ENCODE data around the gene EVX1. TPM values are rescaled to one million over a fixed set of nuclear protein-coding genes. Genes with fewer than 3 reads are reported as not detected.

Gene EVX1
- total RNA-seq, 1 experiment from 2014 or later = not detected

DNA sequence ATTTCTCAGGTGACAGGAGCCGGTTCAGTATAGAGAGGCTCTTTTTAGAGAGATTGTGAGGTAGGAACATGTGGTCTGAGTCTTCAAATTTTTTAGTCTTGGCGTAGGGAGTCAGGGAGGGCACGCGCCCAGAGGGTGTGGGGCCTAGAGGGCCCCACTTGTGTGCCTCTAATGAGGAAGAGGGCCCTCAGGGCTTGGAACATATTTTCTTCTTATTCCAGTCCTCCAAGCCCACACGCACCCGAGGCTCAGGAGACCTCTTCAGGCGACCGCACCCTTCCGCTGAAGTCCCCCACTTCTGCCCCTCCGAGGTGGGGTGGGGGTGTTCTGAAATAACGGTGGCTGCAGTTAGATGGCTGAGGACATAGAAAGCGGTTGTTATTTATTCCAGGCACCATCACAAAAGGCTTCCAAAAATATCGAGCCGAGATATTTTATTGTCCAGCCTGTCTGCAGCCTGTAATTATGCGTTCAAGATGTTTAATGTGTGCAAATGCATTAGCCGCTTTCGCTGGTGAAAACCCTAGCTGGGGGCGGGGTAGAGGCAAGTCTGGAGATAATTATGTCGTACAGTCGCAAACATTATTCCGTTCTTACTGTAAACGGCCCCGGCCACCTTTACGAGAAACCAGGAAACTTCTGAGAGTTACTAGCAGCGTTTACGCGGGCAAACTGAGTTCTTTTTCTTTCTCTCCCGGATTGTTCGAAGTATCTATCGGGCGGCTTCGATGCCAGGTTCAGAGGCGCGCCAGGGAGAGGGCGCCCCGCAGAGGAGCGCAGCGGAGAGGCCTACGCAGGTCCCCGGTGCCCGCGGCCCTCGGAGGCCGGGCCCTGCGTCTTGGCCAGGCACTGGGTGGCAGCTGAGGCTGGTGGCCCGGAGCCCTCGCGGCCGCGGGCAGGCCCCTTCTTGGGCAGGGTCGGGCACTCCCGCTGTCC is 29.8 kb upstream of the EVX1 start:
- Histone ChIP-seq H3K18ac (ENCODE audit: insufficient read length, low read depth, low read length) (no peak overlapping the region), H2BK15ac (ENCODE audit: low read depth, low read length) (no peak overlapping the region), H3K4me2 (ENCODE audit: insufficient read depth, insufficient read length, low read length) (peak overlapping the region; percentile 47), H3K9ac (ENCODE audit: extremely low read depth, insufficient read length, low read length) (no peak overlapping the region), H4K8ac (replicated peaks; ENCODE audit: insufficient read length, low read depth, low read length) (no peak overlapping the region), H3K9me3 (ENCODE audit: control insufficient read depth, low read depth, low read length) (no peaks in the 10 kb centered on the region), H3K4ac (ENCODE audit: low read depth, low read length) (no peak overlapping the region), H3K56ac (ENCODE audit: insufficient read length, low read depth, low read length) (no peak overlapping the region), H3K23me2 (ENCODE audit: insufficient read length, low read depth, low read length, poor library complexity, severe bottlenecking) (peaks cover 8% of the 10 kb centered on the region), H2BK20ac (ENCODE audit: low read depth, low read length, poor library complexity, severe bottlenecking) (no peak overlapping the region), H3K79me2 (ENCODE audit: insufficient read depth, low read length) (no peaks in the 10 kb centered on the region), H4K5ac (ENCODE audit: insufficient read length, low read depth, low read length) (no peak overlapping the region), H3K23ac (ENCODE audit: insufficient read length, low read depth, low read length) (no peak overlapping the region), H2BK5ac (ENCODE audit: insufficient read length, low read length) (no peak overlapping the region), H4K20me1 (ENCODE audit: control insufficient read depth, insufficient read depth, insufficient read length) (no peaks in the 10 kb centered on the region), H3K14ac (ENCODE audit: insufficient read depth, low read length) (no peak overlapping the region), H2AK5ac (ENCODE audit: insufficient read length, low read length) (no peak overlapping the region), H2AFZ (ENCODE audit: low read length) (no peak overlapping the region), H3K27ac (ENCODE audit: insufficient read length, low read depth, low read length) (no peak overlapping the region), H3T11ph (ENCODE audit: low read length) (no peak overlapping the region), H3K4me1 (ENCODE audit: insufficient read depth, low read length) (no peaks in the 10 kb centered on the region), H3K79me1 (ENCODE audit: insufficient read depth, low read depth, low read length, poor library complexity, severe bottlenecking) (no peaks in the 10 kb centered on the region), H4K91ac (ENCODE audit: insufficient read length, low read depth, low read length) (no peak overlapping the region), H2BK120ac (ENCODE audit: low read depth, low read length, poor library complexity, severe bottlenecking) (no peak overlapping the region), H3K27me3 (ENCODE audit: insufficient read depth, low read length) (peaks cover 97% of the 10 kb centered on the region), H2BK12ac (ENCODE audit: insufficient read length, low read depth, low read length) (no peak overlapping the region)
- Mint-ChIP-seq H3K4me3 (peak overlapping the region in 1 of 2 experiments; percentile 36; a peak in 2 of 5 replicates), H3K4me1 (peaks cover 16 to 29% of the 10 kb centered on the region in 2 experiments), H3K27me3 (ENCODE audit: low read depth) (peaks cover 100% of the 10 kb centered on the region), H3K36me3 (ENCODE audit: insufficient read depth in 1 of 3, low read depth in 3 of 3) (no peaks in the 10 kb centered on the region), H3K9me3 (peaks cover 0 to 3% of the 10 kb centered on the region in 2 experiments; a peak in 2 of 5 replicates), H3K27ac (no peak overlapping the region)
- TF ChIP-seq, protein P1, sequence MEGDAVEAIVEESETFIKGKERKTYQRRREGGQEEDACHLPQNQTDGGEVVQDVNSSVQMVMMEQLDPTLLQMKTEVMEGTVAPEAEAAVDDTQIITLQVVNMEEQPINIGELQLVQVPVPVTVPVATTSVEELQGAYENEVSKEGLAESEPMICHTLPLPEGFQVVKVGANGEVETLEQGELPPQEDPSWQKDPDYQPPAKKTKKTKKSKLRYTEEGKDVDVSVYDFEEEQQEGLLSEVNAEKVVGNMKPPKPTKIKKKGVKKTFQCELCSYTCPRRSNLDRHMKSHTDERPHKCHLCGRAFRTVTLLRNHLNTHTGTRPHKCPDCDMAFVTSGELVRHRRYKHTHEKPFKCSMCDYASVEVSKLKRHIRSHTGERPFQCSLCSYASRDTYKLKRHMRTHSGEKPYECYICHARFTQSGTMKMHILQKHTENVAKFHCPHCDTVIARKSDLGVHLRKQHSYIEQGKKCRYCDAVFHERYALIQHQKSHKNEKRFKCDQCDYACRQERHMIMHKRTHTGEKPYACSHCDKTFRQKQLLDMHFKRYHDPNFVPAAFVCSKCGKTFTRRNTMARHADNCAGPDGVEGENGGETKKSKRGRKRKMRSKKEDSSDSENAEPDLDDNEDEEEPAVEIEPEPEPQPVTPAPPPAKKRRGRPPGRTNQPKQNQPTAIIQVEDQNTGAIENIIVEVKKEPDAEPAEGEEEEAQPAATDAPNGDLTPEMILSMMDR (conservative IDR thresholded peaks at IDR 0.05) = no peak
- DNase-seq = no peak
- no CpG with 5 or more reads among the region's 52 CpGs for WGBS (ENCODE audit: extremely low coverage, insufficient read length, low lambda C conversion rate)
